Thoracic aorta (tissue), 2 donors: Measurements from ENCODE around the gene AASDH. TPM values are rescaled to one million over a fixed set of nuclear protein-coding genes. Genes with fewer than 3 reads are reported as not detected.
"Not testable (repeated sequence)": the region's sequence is repeated elsewhere in the genome, so short reads cannot be mapped to it uniquely, and the experiment has no call there.

ENCODE experiments used
- ATAC-seq: fragments of 150-250 bp; one replicate; pipeline ENCODE4 v1.8.0; 2017; ENCODE audit warnings: low read depth; ENCODE audit not compliant: insufficient number of reproducible peaks, low FRiP score
- DNase-seq: peaks from one replicate; pipeline ENCODE4 v3.0.0-alpha.2; 2020; ENCODE audit warnings: low spot score
- H3K27ac ChIP-seq, 2 donors: fragments of 200-600 bp; sonication (generic); 1 replicate in 1 of 2; 2 replicates in 1 of 2; pipeline ENCODE4 v1.5.1; 2016; ENCODE audit warnings: mild to moderate bottlenecking in 2 of 2, moderate library complexity in 2 of 2
- H3K27me3 ChIP-seq: fragments of 200-600 bp; sonication (generic); replicated peaks from 2 replicates; pipeline ENCODE4 v1.6.0; 2016; ENCODE audit warnings: mild to moderate bottlenecking; ENCODE audit not compliant: insufficient read depth
- H3K36me3 ChIP-seq: fragments of 200-600 bp; sonication (generic); one replicate; pipeline ENCODE4 v1.5.1; 2016
- H3K4me1 ChIP-seq, 2 donors: fragments of 200-600 bp; sonication (generic); 1 replicate in 1 of 2; 2 replicates in 1 of 2; pipeline versions ENCODE4 v1.5.1 to v1.6.0; 2016; ENCODE audit warnings: low read depth in 2 of 2, mild to moderate bottlenecking in 1 of 2; ENCODE audit not compliant: control insufficient read depth in 1 of 2
- H3K4me3 ChIP-seq: fragments of 200-600 bp; sonication (generic); 2 replicates; pipeline ENCODE4 v1.5.1; 2016; ENCODE audit warnings: mild to moderate bottlenecking
- H3K9me3 ChIP-seq: fragments of 200-600 bp; sonication (generic); 2 replicates; pipeline ENCODE4 v1.5.1; 2016
- total RNA-seq, 2 donors: library from RNA; depleted of rRNA; stranded (reverse); fragments of >200 nt; gene quantifications; one replicate each; pipeline versions ENCODE4 v1.1.0 to v1.2.3, GENCODE V29; 2016
- TF ChIP-seq, protein P1 (sequence below): fragments of 200-600 bp; sonication (generic); IDR thresholded peaks from one replicate; pipeline ENCODE4 v1.5.1; 2019; ENCODE audit warnings: antibody characterized with exemption

AASDH gene
- total RNA-seq, 2 donors from 2014 or later: 4.6 to 7.9 TPM

DNA sequence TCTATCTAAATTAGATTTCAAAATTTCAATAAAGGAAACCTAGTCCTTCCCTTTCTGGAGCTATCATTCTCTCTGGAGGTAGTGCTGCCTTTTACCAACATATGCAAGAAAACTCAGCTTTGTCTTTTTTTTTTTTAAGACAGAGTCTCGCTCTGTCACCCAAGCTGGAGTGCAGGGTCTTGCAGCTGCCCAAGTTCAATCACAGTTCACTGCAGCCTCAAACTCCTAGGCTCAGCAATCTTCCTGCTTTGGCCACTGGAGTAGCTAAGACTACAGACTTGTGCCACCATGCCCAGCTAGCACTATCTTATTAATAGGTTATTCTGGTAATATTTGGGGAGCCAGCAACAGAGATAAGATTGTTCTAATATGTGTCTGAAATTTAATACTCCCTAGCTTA, 12.3 kb downstream of the AASDH start:
- DNase-seq: no peak
- Histone ChIP-seq H3K9me3 (no peaks in the 10 kb centered on the region), H3K27ac (no peak overlapping the region), H3K4me1 (no peaks in the 10 kb centered on the region), H3K27me3 (no peaks in the 10 kb centered on the region), H3K4me3 (no peak overlapping the region), H3K36me3 (peaks cover 8% of the 10 kb centered on the region)
- ATAC-seq: no peak
- TF ChIP-seq, protein P1, sequence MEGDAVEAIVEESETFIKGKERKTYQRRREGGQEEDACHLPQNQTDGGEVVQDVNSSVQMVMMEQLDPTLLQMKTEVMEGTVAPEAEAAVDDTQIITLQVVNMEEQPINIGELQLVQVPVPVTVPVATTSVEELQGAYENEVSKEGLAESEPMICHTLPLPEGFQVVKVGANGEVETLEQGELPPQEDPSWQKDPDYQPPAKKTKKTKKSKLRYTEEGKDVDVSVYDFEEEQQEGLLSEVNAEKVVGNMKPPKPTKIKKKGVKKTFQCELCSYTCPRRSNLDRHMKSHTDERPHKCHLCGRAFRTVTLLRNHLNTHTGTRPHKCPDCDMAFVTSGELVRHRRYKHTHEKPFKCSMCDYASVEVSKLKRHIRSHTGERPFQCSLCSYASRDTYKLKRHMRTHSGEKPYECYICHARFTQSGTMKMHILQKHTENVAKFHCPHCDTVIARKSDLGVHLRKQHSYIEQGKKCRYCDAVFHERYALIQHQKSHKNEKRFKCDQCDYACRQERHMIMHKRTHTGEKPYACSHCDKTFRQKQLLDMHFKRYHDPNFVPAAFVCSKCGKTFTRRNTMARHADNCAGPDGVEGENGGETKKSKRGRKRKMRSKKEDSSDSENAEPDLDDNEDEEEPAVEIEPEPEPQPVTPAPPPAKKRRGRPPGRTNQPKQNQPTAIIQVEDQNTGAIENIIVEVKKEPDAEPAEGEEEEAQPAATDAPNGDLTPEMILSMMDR: no peak

GRCh38 chr4:56372774-56373173, 14.5 kb downstream of the AASDH start:
- ATAC-seq: no peak
- peaks cover 1% of the 10 kb centered on the region for H3K36me3 ChIP-seq

GRCh38 chr4:56371426-56372220, 15.7 kb downstream of the AASDH start:
- TF ChIP-seq, protein P1: no peak
- Histone ChIP-seq H3K4me1 (no peaks in the 10 kb centered on the region), H3K9me3 (no peaks in the 10 kb centered on the region), H3K36me3 (no peaks in the 10 kb centered on the region), H3K27me3 (no peaks in the 10 kb centered on the region), H3K27ac (no peak overlapping the region), H3K4me3 (no peak overlapping the region)
- DNase-seq (no peak), ATAC-seq (no peak)

More at GRCh38 chr4:56372774-56373173, 14.5 kb downstream of the AASDH start:
- Histone ChIP-seq H3K9me3 (no peaks in the 10 kb centered on the region), H3K4me3 (no peak overlapping the region), H3K4me1 (no peaks in the 10 kb centered on the region), H3K27ac (no peak overlapping the region), H3K27me3 (no peaks in the 10 kb centered on the region)
- TF ChIP-seq, protein P1: no peak
- DNase-seq: no peak

DNA sequence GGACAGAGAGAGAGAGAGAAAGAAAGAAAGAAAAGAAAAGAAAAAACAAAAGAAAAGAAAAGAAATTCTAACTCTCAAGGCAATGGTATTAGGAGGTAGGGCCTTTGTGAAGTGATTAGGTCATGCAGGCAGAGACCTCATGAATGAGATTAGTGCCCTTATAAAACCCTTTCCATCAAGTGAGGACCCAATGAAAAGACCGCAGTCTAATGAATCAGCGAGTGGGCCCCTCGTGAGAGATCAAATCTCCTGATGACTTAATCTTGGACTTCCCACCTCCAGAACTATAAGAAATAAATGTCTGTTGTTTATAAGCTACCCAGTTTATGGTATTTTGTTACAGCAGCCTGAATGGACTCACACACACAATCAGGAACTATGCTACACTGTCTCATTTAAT, 16.9 kb downstream of the AASDH start:
- Histone ChIP-seq H3K4me3 (no peak overlapping the region), H3K27me3 (no peaks in the 10 kb centered on the region), H3K9me3 (no peaks in the 10 kb centered on the region), H3K27ac (no peak overlapping the region), H3K4me1 (no peaks in the 10 kb centered on the region), H3K36me3 (no peaks in the 10 kb centered on the region)
- DNase-seq (no peak), ATAC-seq (no peak)
- TF ChIP-seq, protein P1: no peak

GRCh38 chr4:56362981-56363380, 24.3 kb downstream of the AASDH start:
- H3K36me3 ChIP-seq, ATAC-seq, H3K9me3 ChIP-seq, H3K27ac ChIP-seq, H3K4me3 ChIP-seq, DNase-seq, H3K27me3 ChIP-seq, H3K4me1 ChIP-seq: not testable (repeated sequence)
